ENCODE data around the gene CHID1.
A peak's percentile ranks its signal among the peaks of the same experiment; 100 is the strongest.

The CHID1 gene

GRCh38 chr11:944711-945470, 34.3 kb upstream of the CHID1 start:
- Histone ChIP-seq H3K4me1 (ENCODE audit: insufficient read depth, low read length, poor library complexity, severe bottlenecking) (peaks cover 14% of the 10 kb centered on the region), H4K20me1 (ENCODE audit: insufficient read depth, low read length, poor library complexity, severe bottlenecking) (peaks cover 36% of the 10 kb centered on the region)

DNA sequence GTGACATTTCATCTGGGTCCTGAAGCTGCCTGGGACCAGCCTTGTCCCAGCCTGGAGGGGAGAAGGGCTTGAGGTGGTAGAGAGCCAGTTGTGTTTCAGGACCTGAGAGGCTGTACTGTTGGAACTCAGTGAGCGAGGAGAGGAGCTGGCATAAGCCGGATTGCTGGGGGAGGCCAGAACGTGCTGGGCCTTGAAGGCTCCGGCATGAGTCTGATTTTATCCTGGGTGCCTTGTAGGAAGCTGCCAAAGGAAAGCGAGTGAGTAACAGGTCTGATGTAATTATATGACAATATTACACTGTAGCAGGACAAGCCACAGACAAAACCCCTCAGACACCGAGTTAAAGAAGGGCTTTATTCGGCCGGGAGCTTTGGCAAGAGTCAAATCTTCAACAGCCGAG, 32.2 kb upstream of the CHID1 start:
- Histone ChIP-seq H3K9me2 (replicated peaks; ENCODE audit: low read depth, low read length) (no peaks in the 10 kb centered on the region), H3K4me3 (ENCODE audit: low read length, poor library complexity, severe bottlenecking) (no peak overlapping the region), H3K4me1 (ENCODE audit: insufficient read depth, low read length, poor library complexity, severe bottlenecking) (peaks cover 22% of the 10 kb centered on the region), H2AFZ (ENCODE audit: low read length) (no peak overlapping the region), H3K36me3 (ENCODE audit: insufficient read depth, low read length) (peaks cover 34% of the 10 kb centered on the region; the same call in 1 of the 2 replicates), H3K27me3 (ENCODE audit: insufficient read depth, low read length, poor library complexity, severe bottlenecking) (no peaks in the 10 kb centered on the region), H3K79me2 (ENCODE audit: insufficient read depth, low read length) (peaks cover 97% of the 10 kb centered on the region), H3K9ac (ENCODE audit: low read depth, low read length, poor library complexity, severe bottlenecking) (no peak overlapping the region), H3F3A (ENCODE audit: low read depth) (no peaks in the 10 kb centered on the region), H3K4me2 (ENCODE audit: low read depth, low read length, poor library complexity, severe bottlenecking) (no peak overlapping the region), H3K9me3 (ENCODE audit: insufficient read depth, low read depth, low read length) (no peaks in the 10 kb centered on the region), H4K20me1 (ENCODE audit: insufficient read depth, low read length, poor library complexity, severe bottlenecking) (peaks cover 49% of the 10 kb centered on the region)
- TF ChIP-seq, protein P1, sequence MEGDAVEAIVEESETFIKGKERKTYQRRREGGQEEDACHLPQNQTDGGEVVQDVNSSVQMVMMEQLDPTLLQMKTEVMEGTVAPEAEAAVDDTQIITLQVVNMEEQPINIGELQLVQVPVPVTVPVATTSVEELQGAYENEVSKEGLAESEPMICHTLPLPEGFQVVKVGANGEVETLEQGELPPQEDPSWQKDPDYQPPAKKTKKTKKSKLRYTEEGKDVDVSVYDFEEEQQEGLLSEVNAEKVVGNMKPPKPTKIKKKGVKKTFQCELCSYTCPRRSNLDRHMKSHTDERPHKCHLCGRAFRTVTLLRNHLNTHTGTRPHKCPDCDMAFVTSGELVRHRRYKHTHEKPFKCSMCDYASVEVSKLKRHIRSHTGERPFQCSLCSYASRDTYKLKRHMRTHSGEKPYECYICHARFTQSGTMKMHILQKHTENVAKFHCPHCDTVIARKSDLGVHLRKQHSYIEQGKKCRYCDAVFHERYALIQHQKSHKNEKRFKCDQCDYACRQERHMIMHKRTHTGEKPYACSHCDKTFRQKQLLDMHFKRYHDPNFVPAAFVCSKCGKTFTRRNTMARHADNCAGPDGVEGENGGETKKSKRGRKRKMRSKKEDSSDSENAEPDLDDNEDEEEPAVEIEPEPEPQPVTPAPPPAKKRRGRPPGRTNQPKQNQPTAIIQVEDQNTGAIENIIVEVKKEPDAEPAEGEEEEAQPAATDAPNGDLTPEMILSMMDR (conservative IDR thresholded peaks at IDR 0.05; ENCODE audit: low read length) = no peak
- no peak for TF ChIP-seq EZH2phosphoT487 (IDR thresholded peaks at IDR 0.05; ENCODE audit: borderline replicate concordance)

More at GRCh38 chr11:944711-945470, 34.3 kb upstream of the CHID1 start:
- H2AFZ ChIP-seq (ENCODE audit: low read length) = no peak overlapping the region
- no peak overlapping the region for H3K4me2 ChIP-seq (ENCODE audit: low read depth, low read length, poor library complexity, severe bottlenecking)
- peaks cover 45% of the 10 kb centered on the region; the same call in 1 of the 2 replicates for H3K36me3 ChIP-seq (ENCODE audit: insufficient read depth, low read length)
- H3K27me3 ChIP-seq (ENCODE audit: insufficient read depth, low read length, poor library complexity, severe bottlenecking) = no peaks in the 10 kb centered on the region
- peaks cover 94% of the 10 kb centered on the region for H3K79me2 ChIP-seq (ENCODE audit: insufficient read depth, low read length)
- H3K9me3 ChIP-seq (ENCODE audit: insufficient read depth, low read depth, low read length) = 0 out of 2 replicates have a peak, but pooled peaks cover 2% of the 10 kb centered on the region
- no peaks in the 10 kb centered on the region for H3F3A ChIP-seq (ENCODE audit: low read depth)
- TF ChIP-seq, protein P1 (conservative IDR thresholded peaks at IDR 0.05; ENCODE audit: low read length) = peak; percentile 24; the same call in 1 of the 2 replicates
- TF ChIP-seq EZH2phosphoT487 (IDR thresholded peaks at IDR 0.05; ENCODE audit: borderline replicate concordance) = no peak
- H3K9ac ChIP-seq (ENCODE audit: low read depth, low read length, poor library complexity, severe bottlenecking) = no peak overlapping the region
- H3K9me2 ChIP-seq (replicated peaks; ENCODE audit: low read depth, low read length) = no peaks in the 10 kb centered on the region
- H3K4me3 ChIP-seq (ENCODE audit: low read length, poor library complexity, severe bottlenecking) = no peak overlapping the region

- Histone ChIP-seq H3K79me2 (ENCODE audit: insufficient read depth, low read length) (peaks cover 97% of the 10 kb centered on the region), H2AFZ (ENCODE audit: low read length) (no peak overlapping the region), H3K4me3 (ENCODE audit: low read length, poor library complexity, severe bottlenecking) (peak overlapping the region; percentile 19), H3K9me2 (replicated peaks; ENCODE audit: low read depth, low read length) (no peaks in the 10 kb centered on the region), H3K9ac (ENCODE audit: low read depth, low read length, poor library complexity, severe bottlenecking) (peak overlapping the region; percentile 53), H3K9me3 (ENCODE audit: insufficient read depth, low read depth, low read length) (no peaks in the 10 kb centered on the region), H3K4me1 (ENCODE audit: insufficient read depth, low read length, poor library complexity, severe bottlenecking) (peaks cover 34% of the 10 kb centered on the region), H3K27me3 (ENCODE audit: insufficient read depth, low read length, poor library complexity, severe bottlenecking) (no peaks in the 10 kb centered on the region), H3K36me3 (ENCODE audit: insufficient read depth, low read length) (peaks cover 23% of the 10 kb centered on the region; the same call in 1 of the 2 replicates), H3F3A (ENCODE audit: low read depth) (no peaks in the 10 kb centered on the region), H3K4me2 (ENCODE audit: low read depth, low read length, poor library complexity, severe bottlenecking) (peak overlapping the region; percentile 52), H4K20me1 (ENCODE audit: insufficient read depth, low read length, poor library complexity, severe bottlenecking) (peaks cover 63% of the 10 kb centered on the region)
- no peak for TF ChIP-seq EZH2phosphoT487 (IDR thresholded peaks at IDR 0.05; ENCODE audit: borderline replicate concordance)
- TF ChIP-seq, protein P1 (conservative IDR thresholded peaks at IDR 0.05; ENCODE audit: low read length) = no peak
Observed at GRCh38 chr11:940496-941135, 30.0 kb upstream of the CHID1 start.
